Measurements from ENCODE around the gene NGF. TPM values are rescaled to one million over a fixed set of nuclear protein-coding genes. Genes with fewer than 3 reads are reported as not detected.

The NGF gene
- total RNA-seq, 1 donor from 2014 or later = not detected

- DNase-seq = no peak
- Mint-ChIP-seq H3K9me3 (no peaks in the 10 kb centered on the region), H3K27ac (no peak overlapping the region), H3K4me1 (no peaks in the 10 kb centered on the region), H3K36me3 (ENCODE audit: low read depth) (no peaks in the 10 kb centered on the region), H3K4me3 (no peak overlapping the region), H3K27me3 (peaks cover 2% of the 10 kb centered on the region)
- intact Hi-C loops (cut with micrococcal nuclease) = no loop called here
- CTCF ChIA-PET = no interaction called here
- ATAC-seq (ENCODE audit: low read depth) = no peak
- TF ChIP-seq, protein P1, sequence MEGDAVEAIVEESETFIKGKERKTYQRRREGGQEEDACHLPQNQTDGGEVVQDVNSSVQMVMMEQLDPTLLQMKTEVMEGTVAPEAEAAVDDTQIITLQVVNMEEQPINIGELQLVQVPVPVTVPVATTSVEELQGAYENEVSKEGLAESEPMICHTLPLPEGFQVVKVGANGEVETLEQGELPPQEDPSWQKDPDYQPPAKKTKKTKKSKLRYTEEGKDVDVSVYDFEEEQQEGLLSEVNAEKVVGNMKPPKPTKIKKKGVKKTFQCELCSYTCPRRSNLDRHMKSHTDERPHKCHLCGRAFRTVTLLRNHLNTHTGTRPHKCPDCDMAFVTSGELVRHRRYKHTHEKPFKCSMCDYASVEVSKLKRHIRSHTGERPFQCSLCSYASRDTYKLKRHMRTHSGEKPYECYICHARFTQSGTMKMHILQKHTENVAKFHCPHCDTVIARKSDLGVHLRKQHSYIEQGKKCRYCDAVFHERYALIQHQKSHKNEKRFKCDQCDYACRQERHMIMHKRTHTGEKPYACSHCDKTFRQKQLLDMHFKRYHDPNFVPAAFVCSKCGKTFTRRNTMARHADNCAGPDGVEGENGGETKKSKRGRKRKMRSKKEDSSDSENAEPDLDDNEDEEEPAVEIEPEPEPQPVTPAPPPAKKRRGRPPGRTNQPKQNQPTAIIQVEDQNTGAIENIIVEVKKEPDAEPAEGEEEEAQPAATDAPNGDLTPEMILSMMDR (IDR thresholded peaks at IDR 0.05) = no peak
- POLR2A ChIA-PET = no interaction called here
These were observed 14.6 kb downstream of the NGF start for GRCh38 chr1:115323366-115324004.

GRCh38 chr1:115322631-115323030, 15.4 kb downstream of the NGF start:
- CTCF ChIA-PET = no interaction called here

DNA sequence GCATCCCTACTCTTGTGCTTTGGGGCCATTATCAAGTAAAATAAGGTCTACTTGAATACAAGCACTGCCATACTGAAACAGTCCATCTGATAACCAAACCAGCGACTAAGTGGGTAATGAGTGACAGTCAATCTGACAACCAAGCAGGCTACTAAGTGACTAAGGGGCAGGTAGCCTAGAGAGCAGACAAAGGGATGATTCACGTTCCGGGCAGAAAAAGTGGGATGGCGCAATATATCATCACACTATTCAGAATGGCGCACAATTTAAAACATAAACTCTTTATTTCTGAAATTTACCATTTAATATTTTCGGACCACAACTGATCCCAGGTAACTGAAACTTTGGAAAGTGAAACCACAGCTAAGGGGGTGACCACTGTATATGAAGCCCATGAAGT, 17.7 kb downstream of the NGF start:
- DNase-seq (no peak), ATAC-seq (ENCODE audit: low read depth) (no peak)
- Mint-ChIP-seq H3K4me1 (no peaks in the 10 kb centered on the region), H3K9me3 (no peaks in the 10 kb centered on the region), H3K4me3 (no peak overlapping the region), H3K27me3 (peaks cover 2% of the 10 kb centered on the region), H3K27ac (no peak overlapping the region), H3K36me3 (ENCODE audit: low read depth) (no peaks in the 10 kb centered on the region)
- TF ChIP-seq, protein P1 (IDR thresholded peaks at IDR 0.05) = no peak
- ChIA-PET POLR2A (no interaction called here), CTCF (no interaction called here)
- intact Hi-C loops (cut with micrococcal nuclease) = no loop called here

More at GRCh38 chr1:115322631-115323030, 15.4 kb downstream of the NGF start:
- no peaks in the 10 kb centered on the region for H3K36me3 Mint-ChIP-seq (ENCODE audit: low read depth)
- no peak overlapping the region for H3K4me3 Mint-ChIP-seq
- POLR2A ChIA-PET = no interaction called here
- DNase-seq (no peak), ATAC-seq (ENCODE audit: low read depth) (no peak)
- H3K9me3 Mint-ChIP-seq = no peaks in the 10 kb centered on the region
- intact Hi-C loops (cut with micrococcal nuclease) = no loop called here
- no peaks in the 10 kb centered on the region for H3K4me1 Mint-ChIP-seq
- no peak overlapping the region for H3K27ac Mint-ChIP-seq
- TF ChIP-seq, protein P1 (IDR thresholded peaks at IDR 0.05) = no peak
- peaks cover 2% of the 10 kb centered on the region for H3K27me3 Mint-ChIP-seq

GRCh38 chr1:115319706-115320105, 18.3 kb downstream of the NGF start:
- H3K27me3 Mint-ChIP-seq = no peaks in the 10 kb centered on the region
- no peaks in the 10 kb centered on the region for H3K36me3 Mint-ChIP-seq (ENCODE audit: low read depth)
- POLR2A ChIA-PET = no interaction called here
- H3K9me3 Mint-ChIP-seq = no peaks in the 10 kb centered on the region
- CTCF ChIA-PET = no interaction called here
- DNase-seq (no peak), ATAC-seq (ENCODE audit: low read depth) (no peak)
- no peak overlapping the region for H3K27ac Mint-ChIP-seq
- no peak overlapping the region for H3K4me3 Mint-ChIP-seq
- no peaks in the 10 kb centered on the region for H3K4me1 Mint-ChIP-seq
- TF ChIP-seq, protein P1 (IDR thresholded peaks at IDR 0.05) = no peak
- intact Hi-C loops (cut with micrococcal nuclease) = no loop called here

DNA sequence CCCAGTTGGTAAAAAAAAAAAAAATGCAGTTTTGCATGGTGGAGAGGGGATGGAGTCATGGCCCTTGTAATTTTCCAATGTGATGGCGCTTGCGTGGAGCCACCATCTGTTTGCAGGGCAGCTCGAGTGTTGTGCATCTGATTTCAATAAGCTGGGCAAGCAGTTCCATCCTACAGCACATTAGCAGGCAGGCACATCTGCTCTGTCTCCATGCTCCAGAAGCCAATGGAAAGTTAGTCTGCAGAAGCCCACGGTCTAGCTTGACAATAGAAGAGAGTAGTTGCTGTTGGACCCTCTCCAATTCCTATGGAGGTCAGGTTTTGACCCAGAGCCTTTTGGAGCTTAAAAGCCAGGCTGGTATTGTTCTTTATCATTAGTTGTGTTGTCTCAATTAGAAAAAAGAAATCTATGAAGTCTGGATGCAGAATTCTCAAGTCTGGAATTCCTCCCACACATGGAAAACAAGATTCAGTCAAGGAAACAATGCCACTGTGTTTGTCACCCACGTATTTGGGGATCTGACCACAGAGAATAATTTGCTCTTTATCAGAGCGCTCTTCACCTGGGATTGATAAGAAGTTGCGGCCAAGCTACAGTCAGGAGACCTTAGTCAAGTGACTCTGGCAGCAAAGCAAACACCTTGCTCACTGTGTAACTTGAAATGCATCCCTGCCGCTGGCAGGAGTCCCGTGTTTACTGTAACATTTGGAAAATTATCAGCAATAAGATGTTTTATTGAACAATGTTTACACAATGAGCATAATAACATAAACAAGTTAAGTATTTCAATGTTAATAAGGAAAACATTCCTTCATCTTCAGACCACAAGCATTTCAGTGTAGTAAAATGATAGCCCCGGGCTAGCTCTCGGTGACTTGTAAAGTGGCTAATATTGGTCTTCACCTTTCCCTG, 20.7 kb downstream of the NGF start:
- no peak for ATAC-seq (ENCODE audit: low read depth)
- H3K36me3 Mint-ChIP-seq (ENCODE audit: low read depth) = no peaks in the 10 kb centered on the region
- H3K4me3 Mint-ChIP-seq = no peak overlapping the region
- H3K9me3 Mint-ChIP-seq = no peaks in the 10 kb centered on the region
- no peak for DNase-seq
- TF ChIP-seq, protein P1 (IDR thresholded peaks at IDR 0.05) = no peak
- H3K27me3 Mint-ChIP-seq = no peaks in the 10 kb centered on the region
- no peak overlapping the region for H3K27ac Mint-ChIP-seq
- intact Hi-C loops (cut with micrococcal nuclease) = no loop called here
- H3K4me1 Mint-ChIP-seq = no peaks in the 10 kb centered on the region
- ChIA-PET CTCF (no interaction called here), POLR2A (no interaction called here)

All from activated B cell treated with CpG ODN at 0.5 μM for 24 hours (primary cell).